Heart left ventricle (tissue), 16 donors: ENCODE results near the gene NFATC1. TPM values are rescaled to one million over a fixed set of nuclear protein-coding genes. Genes with fewer than 3 reads are reported as not detected.

Experiments used
- ATAC-seq, 4 donors: fragments of 200-7000 bp; cut with Tn5 transposase; one replicate each; pipeline ENCODE4 v1.9.1; 2020 to 2022; ENCODE audit warnings: moderate library complexity in 4 of 4, mild to moderate bottlenecking in 3 of 4, moderate number of reproducible peaks in 1 of 4
- DNase-seq, 5 donors: peaks; one replicate each; pipeline ENCODE4 v3.0.0-alpha.2; 2020
- H3K27ac ChIP-seq, 12 donors: fragments of 200-600 bp; sonication (generic) in 4 of 12; one replicate each; pipeline versions ENCODE4 v1.5.0 to v1.8.0; 2016 to 2022; ENCODE audit warnings: mild to moderate bottlenecking in 2 of 12
- H3K27me3 ChIP-seq, 9 donors: fragments of 200-600 bp; sonication (generic) in 2 of 9; one replicate each; pipeline versions ENCODE4 v1.5.1 to v1.8.0; 2016 to 2022; ENCODE audit warnings: mild to moderate bottlenecking in 3 of 9
- H3K36me3 ChIP-seq, 9 donors: fragments of 200-600 bp; sonication (generic) in 2 of 9; one replicate each; pipeline versions ENCODE4 v1.5.0 to v1.8.0; 2018 to 2022; ENCODE audit warnings: mild to moderate bottlenecking in 2 of 9
- H3K4me1 ChIP-seq, 12 donors: fragments of 200-600 bp; sonication (generic) in 4 of 12; one replicate each; pipeline versions ENCODE4 v1.5.0 to v1.8.0; 2016 to 2022; ENCODE audit warnings: mild to moderate bottlenecking in 3 of 12
- H3K4me3 ChIP-seq, 12 donors: fragments of 200-600 bp; sonication (generic) in 4 of 12; one replicate each; pipeline versions ENCODE4 v1.5.0 to v1.8.0; 2017 to 2022; ENCODE audit warnings: mild to moderate bottlenecking in 9 of 12, moderate library complexity in 4 of 12
- H3K9me3 ChIP-seq, 12 donors: fragments of 200-600 bp; sonication (generic) in 4 of 12; one replicate each; pipeline versions ENCODE4 v1.5.0 to v1.8.0; 2016 to 2022; ENCODE audit warnings: mild to moderate bottlenecking in 1 of 12
- POLR2A ChIP-seq, 2 donors: fragments of 450-650 bp; IDR thresholded peaks; one replicate each; pipeline ENCODE4 v1.6.1; 2017; ENCODE audit warnings: antibody characterized with exemption in 2 of 2, mild to moderate bottlenecking in 2 of 2, moderate library complexity in 2 of 2
- WGBS, 4 donors: extraction: QIAGEN DNeasy Blood & Tissue Kit in 2 of 4; methylation state at CpG; one replicate each; pipeline versions ENCODE4 v1.1.5 to v1.1.7; 2013 to 2018; 5-methylcytosine and 5-hydroxymethylcytosine counted together
- intact Hi-C, 10 donors: fragments of 100-400 bp; cut with DNase I; formaldehyde crosslinking; loops; one replicate each; pipeline versions ENCODE4 v1.11.1 to v1.14.2; 2022
- polyA plus RNA-seq, 2 donors: library from polyadenylated mRNA; stranded (reverse); fragments of 200-250 nt; gene quantifications; one replicate each; pipeline ENCODE4 v1.2.3, GENCODE V29; 2013
- total RNA-seq, 9 donors: library from RNA; depleted of rRNA in 2 of 9; stranded (reverse); fragments of >200 nt in 2 of 9; fragmentation: NEBNext Ultra II Directional in 3 of 9; extraction: Animal tissue kit (Norgen Biotek cat#: 25700) in 3 of 9; gene quantifications; one replicate each; pipeline versions ENCODE4 v1.1.0 to v1.2.4, GENCODE V29; 2016 to 2023
- TF ChIP-seq, protein P1 (sequence below), 12 donors: fragments of 200-600 bp; sonication (generic) in 4 of 12; IDR thresholded peaks; one replicate each; pipeline versions ENCODE4 v1.5.0 to v1.8.0; 2018 to 2022; ENCODE audit warnings: antibody characterized with exemption in 12 of 12, mild to moderate bottlenecking in 5 of 12
- donor health status: ischemic (EF 13 %, LVEDD 7.1; RV severe dilation, severe dysfunction).
- donor health status: healthy with polysubstance abuse.
- donor health status: DM: no; HTN: yes; CAD: no.
- donor health status: DM: no; HTN: no; CAD: no.
- donor health status: ischemic (EF 25% LVEDD 6.9; RV normal size, moderate dysfunction).
- donor health status: ischemic (EF 25% LVEDD 5.7; RV mildly dilated, moderate dysfunction).
- donor health status: healthy.
- donor health status: DM: yes; HTN: yes; CAD: no.
- donor health status: ischemic (EF 35%, LVEDD 5.7; RV mildly dilated, moderate dysfunction).
- donor health status: nonischemic (EF 11% LVEDD 7.7; RV severe dilation, severe dysfunction).
- donor health status: DM: yes; HTN: yes; CAD: no.
- donor health status: PGD.
- donor health status: ischemic (EF 29% LVEDD 5.4; RV normal size, mild dysfunction).
- donor health status: nonischemic (EF 23%, LVEDD 6.1; RV moderate dilation, normal function).

NFATC1 gene
- total and polyA plus RNA-seq, 11 donors: 6.5 to 26.7 (median 15.3) TPM

- no peak for ATAC-seq
- Histone ChIP-seq H3K4me1 (peaks cover 0 to 20% (median 7%) of the 10 kb centered on the region in 12 donors), H3K9me3 (no peaks in the 10 kb centered on the region), H3K36me3 (peaks cover 0 to 12% (median 6%) of the 10 kb centered on the region in 9 donors), H3K27ac (no peak overlapping the region), H3K4me3 (no peak overlapping the region), H3K27me3 (no peaks in the 10 kb centered on the region)
- intact Hi-C loops: no loop called here
- peak in 1 of 5 donors; percentile 51 for DNase-seq
- WGBS, 4 donors: 90 to 92% (median 91%) methylated on average over 27 to 37 of the region's 37 CpGs
- no peak for TF ChIP-seq POLR2A (IDR thresholded peaks at IDR 0.05)
- TF ChIP-seq, protein P1, sequence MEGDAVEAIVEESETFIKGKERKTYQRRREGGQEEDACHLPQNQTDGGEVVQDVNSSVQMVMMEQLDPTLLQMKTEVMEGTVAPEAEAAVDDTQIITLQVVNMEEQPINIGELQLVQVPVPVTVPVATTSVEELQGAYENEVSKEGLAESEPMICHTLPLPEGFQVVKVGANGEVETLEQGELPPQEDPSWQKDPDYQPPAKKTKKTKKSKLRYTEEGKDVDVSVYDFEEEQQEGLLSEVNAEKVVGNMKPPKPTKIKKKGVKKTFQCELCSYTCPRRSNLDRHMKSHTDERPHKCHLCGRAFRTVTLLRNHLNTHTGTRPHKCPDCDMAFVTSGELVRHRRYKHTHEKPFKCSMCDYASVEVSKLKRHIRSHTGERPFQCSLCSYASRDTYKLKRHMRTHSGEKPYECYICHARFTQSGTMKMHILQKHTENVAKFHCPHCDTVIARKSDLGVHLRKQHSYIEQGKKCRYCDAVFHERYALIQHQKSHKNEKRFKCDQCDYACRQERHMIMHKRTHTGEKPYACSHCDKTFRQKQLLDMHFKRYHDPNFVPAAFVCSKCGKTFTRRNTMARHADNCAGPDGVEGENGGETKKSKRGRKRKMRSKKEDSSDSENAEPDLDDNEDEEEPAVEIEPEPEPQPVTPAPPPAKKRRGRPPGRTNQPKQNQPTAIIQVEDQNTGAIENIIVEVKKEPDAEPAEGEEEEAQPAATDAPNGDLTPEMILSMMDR (IDR thresholded peaks at IDR 0.05): no peak
Observed at GRCh38 chr18:79426376-79427300, 30.9 kb downstream of the NFATC1 start.

- peaks cover 0 to 8% (median 4%) of the 10 kb centered on the region in 9 donors for H3K36me3 ChIP-seq
- H3K4me1 ChIP-seq: peaks cover 0 to 20% (median 7%) of the 10 kb centered on the region in 12 donors
- TF ChIP-seq, protein P1 (IDR thresholded peaks at IDR 0.05): no peak
- TF ChIP-seq POLR2A (IDR thresholded peaks at IDR 0.05): no peak
- WGBS, 4 donors: 75 to 85% (median 83%) methylated on average over 15 to 29 of the region's 29 CpGs
- no peak overlapping the region for H3K4me3 ChIP-seq
- DNase-seq: peak in 1 of 5 donors; percentile 46
- intact Hi-C loops: no loop called here
- no peaks in the 10 kb centered on the region for H3K9me3 ChIP-seq
- ATAC-seq: peak in 1 of 4 donors; percentile 42
- H3K27me3 ChIP-seq: no peaks in the 10 kb centered on the region
- H3K27ac ChIP-seq: no peak overlapping the region
Observed at GRCh38 chr18:79427368-79428225, 31.9 kb downstream of the NFATC1 start.

- no peaks in the 10 kb centered on the region for H3K9me3 ChIP-seq
- H3K4me1 ChIP-seq: peaks cover 0 to 15% (median 5%) of the 10 kb centered on the region in 12 donors
- peaks cover 0 to 9% (median 4%) of the 10 kb centered on the region in 9 donors for H3K36me3 ChIP-seq
- DNase-seq (no peak), ATAC-seq (no peak)
- H3K4me3 ChIP-seq: no peak overlapping the region
- 80 to 85% (median 82%) methylated on average over 10 of the region's 10 CpGs for WGBS, 4 donors
- H3K27ac ChIP-seq: no peak overlapping the region
- no peak for TF ChIP-seq POLR2A (IDR thresholded peaks at IDR 0.05)
- TF ChIP-seq, protein P1 (IDR thresholded peaks at IDR 0.05): no peak
- intact Hi-C loops: no loop called here
- H3K27me3 ChIP-seq: no peaks in the 10 kb centered on the region
Observed at GRCh38 chr18:79428287-79428686, 32.6 kb downstream of the NFATC1 start.

DNA sequence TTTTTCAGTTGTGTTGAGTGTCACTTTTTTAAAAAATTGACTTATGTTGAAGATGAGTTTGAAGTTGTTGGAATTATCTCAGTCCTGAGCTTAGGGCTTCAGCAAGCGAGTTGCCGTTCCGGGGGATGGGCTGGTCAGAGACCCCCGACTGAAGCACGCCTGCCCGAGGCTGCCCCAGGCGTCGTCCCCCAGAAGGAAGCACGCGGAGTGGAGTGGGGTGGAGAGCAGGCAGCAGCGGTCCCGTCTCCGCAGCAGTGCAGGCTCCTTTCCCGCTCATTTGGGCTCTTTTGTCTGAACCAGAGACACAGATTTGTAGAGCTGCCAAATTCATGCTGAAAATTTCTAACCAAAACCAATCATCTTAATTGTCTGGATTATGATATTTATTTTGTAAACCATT, 33.7 kb downstream of the NFATC1 start:
- Histone ChIP-seq H3K4me3 (no peak overlapping the region), H3K4me1 (peaks cover 0 to 5% (median 0%) of the 10 kb centered on the region in 12 donors), H3K9me3 (no peaks in the 10 kb centered on the region), H3K27ac (no peak overlapping the region), H3K27me3 (no peaks in the 10 kb centered on the region), H3K36me3 (peaks cover 0 to 20% (median 12%) of the 10 kb centered on the region in 9 donors)
- no peak for DNase-seq
- WGBS, 4 donors: 89 to 93% (median 92%) methylated on average over 14 of the region's 14 CpGs
- intact Hi-C loops: no loop called here
- no peak for ATAC-seq
- TF ChIP-seq POLR2A (IDR thresholded peaks at IDR 0.05): no peak
- TF ChIP-seq, protein P1 (IDR thresholded peaks at IDR 0.05): no peak
